ENCODE results near the gene DDIT3. TPM values are rescaled to one million over a fixed set of nuclear protein-coding genes. Genes with fewer than 3 reads are reported as not detected.

Gene DDIT3
- total and polyA plus RNA-seq, 4 donors: 31.0 to 74.7 (median 51.4) TPM

- Histone ChIP-seq H3K27ac (ENCODE audit: low read depth in 1 of 2, low read length in 1 of 2) (no peak overlapping the region), H3K9ac (ENCODE audit: insufficient read depth in 1 of 2, low read length in 2 of 2) (no peak overlapping the region), H3K27me3 (ENCODE audit: control insufficient read depth in 3 of 3, insufficient read depth in 3 of 3, low read length in 2 of 3) (peaks cover 0 to 53% (median 39%) of the 10 kb centered on the region in 3 donors), H3K4me1 (ENCODE audit: control insufficient read depth in 5 of 5, insufficient read depth in 5 of 5, low read length in 5 of 5) (peaks cover 0 to 17% (median 0%) of the 10 kb centered on the region in 5 donors), H3K36me3 (ENCODE audit: control insufficient read depth in 4 of 4, insufficient read depth in 4 of 4, low read length in 4 of 4) (peaks cover 0 to 9% (median 0%) of the 10 kb centered on the region in 4 donors), H3K4me3 (no peak overlapping the region), H3K9me3 (ENCODE audit: control insufficient read depth in 4 of 4, insufficient read depth in 3 of 4, low read length in 3 of 4) (no peaks in the 10 kb centered on the region)
- DNase-seq (no peak), ATAC-seq (ENCODE audit: insufficient read depth, low FRiP score) (no peak)
- TF ChIP-seq, protein P1, sequence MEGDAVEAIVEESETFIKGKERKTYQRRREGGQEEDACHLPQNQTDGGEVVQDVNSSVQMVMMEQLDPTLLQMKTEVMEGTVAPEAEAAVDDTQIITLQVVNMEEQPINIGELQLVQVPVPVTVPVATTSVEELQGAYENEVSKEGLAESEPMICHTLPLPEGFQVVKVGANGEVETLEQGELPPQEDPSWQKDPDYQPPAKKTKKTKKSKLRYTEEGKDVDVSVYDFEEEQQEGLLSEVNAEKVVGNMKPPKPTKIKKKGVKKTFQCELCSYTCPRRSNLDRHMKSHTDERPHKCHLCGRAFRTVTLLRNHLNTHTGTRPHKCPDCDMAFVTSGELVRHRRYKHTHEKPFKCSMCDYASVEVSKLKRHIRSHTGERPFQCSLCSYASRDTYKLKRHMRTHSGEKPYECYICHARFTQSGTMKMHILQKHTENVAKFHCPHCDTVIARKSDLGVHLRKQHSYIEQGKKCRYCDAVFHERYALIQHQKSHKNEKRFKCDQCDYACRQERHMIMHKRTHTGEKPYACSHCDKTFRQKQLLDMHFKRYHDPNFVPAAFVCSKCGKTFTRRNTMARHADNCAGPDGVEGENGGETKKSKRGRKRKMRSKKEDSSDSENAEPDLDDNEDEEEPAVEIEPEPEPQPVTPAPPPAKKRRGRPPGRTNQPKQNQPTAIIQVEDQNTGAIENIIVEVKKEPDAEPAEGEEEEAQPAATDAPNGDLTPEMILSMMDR (IDR thresholded peaks at IDR 0.05; ENCODE audit: control extremely low read depth, extremely low read depth): no peak
- WGBS, 2 donors: 73 to 80% methylated on average over 7 of the region's 7 CpGs
Measured at GRCh38 chr12:57474862-57475261, 45.5 kb downstream of the DDIT3 start.

GRCh38 chr12:57474430-57474829 lies 45.9 kb downstream of the DDIT3 start:
- TF ChIP-seq, protein P1 (IDR thresholded peaks at IDR 0.05; ENCODE audit: control extremely low read depth, extremely low read depth): no peak
- 75 to 78% methylated on average over 8 of the region's 8 CpGs for WGBS, 2 donors
- Histone ChIP-seq H3K27ac (ENCODE audit: low read depth in 1 of 2, low read length in 1 of 2) (no peak overlapping the region), H3K27me3 (ENCODE audit: control insufficient read depth in 3 of 3, insufficient read depth in 3 of 3, low read length in 2 of 3) (peaks cover 0 to 51% (median 39%) of the 10 kb centered on the region in 3 donors), H3K4me3 (no peak overlapping the region), H3K36me3 (ENCODE audit: control insufficient read depth in 4 of 4, insufficient read depth in 4 of 4, low read length in 4 of 4) (peaks cover 0 to 13% (median under 1%) of the 10 kb centered on the region in 4 donors), H3K4me1 (ENCODE audit: control insufficient read depth in 5 of 5, insufficient read depth in 5 of 5, low read length in 5 of 5) (peaks cover 0 to 17% (median 0%) of the 10 kb centered on the region in 5 donors), H3K9me3 (ENCODE audit: control insufficient read depth in 4 of 4, insufficient read depth in 3 of 4, low read length in 3 of 4) (no peaks in the 10 kb centered on the region), H3K9ac (ENCODE audit: insufficient read depth in 1 of 2, low read length in 2 of 2) (no peak overlapping the region)
- ATAC-seq (ENCODE audit: insufficient read depth, low FRiP score) (no peak), DNase-seq (no peak)

DNA sequence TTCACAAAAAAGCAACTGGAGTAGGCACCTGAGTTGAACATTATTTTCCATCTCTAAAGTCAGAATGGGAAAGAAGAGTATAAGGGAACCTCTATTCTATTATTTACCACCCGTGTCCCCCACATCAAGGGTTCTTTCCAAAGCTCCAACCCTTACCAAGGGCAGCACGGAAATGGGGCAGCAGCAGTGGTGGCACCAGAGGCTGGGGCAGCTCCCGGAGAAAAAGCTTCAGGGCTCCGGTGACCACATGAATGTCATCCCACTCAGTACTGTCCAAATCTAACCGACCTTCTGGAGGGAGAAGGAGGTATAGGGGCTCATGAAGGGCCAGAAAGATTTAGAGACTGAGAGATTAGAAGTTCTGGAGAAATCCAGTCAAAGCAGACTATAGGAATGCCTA lies 46.4 kb downstream of the DDIT3 start:
- Histone ChIP-seq H3K4me3 (no peak overlapping the region), H3K36me3 (ENCODE audit: control insufficient read depth in 4 of 4, insufficient read depth in 4 of 4, low read length in 4 of 4) (peaks cover 0 to 18% (median 3%) of the 10 kb centered on the region in 4 donors), H3K27ac (ENCODE audit: low read depth in 1 of 2, low read length in 1 of 2) (no peak overlapping the region), H3K9ac (ENCODE audit: insufficient read depth in 1 of 2, low read length in 2 of 2) (no peak overlapping the region), H3K4me1 (ENCODE audit: control insufficient read depth in 5 of 5, insufficient read depth in 5 of 5, low read length in 5 of 5) (peaks cover 0 to 17% (median 0%) of the 10 kb centered on the region in 5 donors), H3K27me3 (ENCODE audit: control insufficient read depth in 3 of 3, insufficient read depth in 3 of 3, low read length in 2 of 3) (peaks cover 0 to 48% (median 39%) of the 10 kb centered on the region in 3 donors), H3K9me3 (ENCODE audit: control insufficient read depth in 4 of 4, insufficient read depth in 3 of 4, low read length in 3 of 4) (no peaks in the 10 kb centered on the region)
- TF ChIP-seq, protein P1 (IDR thresholded peaks at IDR 0.05; ENCODE audit: control extremely low read depth, extremely low read depth): no peak
- 90 to 92% methylated on average over 5 of the region's 5 CpGs for WGBS, 2 donors
- DNase-seq: no peak
- ATAC-seq (ENCODE audit: insufficient read depth, low FRiP score): no peak

DNA sequence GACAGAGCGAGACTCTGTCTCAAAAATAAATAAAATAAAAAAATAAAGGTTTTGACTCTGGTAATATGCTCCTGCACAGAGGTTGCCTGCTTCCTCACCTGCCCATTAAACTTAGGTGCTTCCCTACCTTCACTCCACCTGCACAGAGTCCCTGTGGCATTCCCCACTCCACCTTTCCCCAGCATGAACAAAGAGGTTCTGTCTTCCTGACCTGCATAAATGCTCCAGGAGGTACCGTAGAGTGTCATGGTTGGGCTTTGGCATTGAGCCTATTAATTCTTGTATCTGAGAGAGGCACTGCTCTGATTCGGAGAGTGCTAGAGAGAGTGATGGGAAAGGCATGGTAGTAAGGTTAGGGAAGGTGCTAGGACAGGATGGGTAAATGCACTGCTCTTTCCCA lies 46.9 kb downstream of the DDIT3 start:
- 70 to 79% methylated on average over 3 of the region's 3 CpGs for WGBS, 2 donors
- peaks cover 0 to 17% (median 0%) of the 10 kb centered on the region in 5 donors for H3K4me1 ChIP-seq (ENCODE audit: control insufficient read depth in 5 of 5, insufficient read depth in 5 of 5, low read length in 5 of 5)

More for the DNA sequence above, 46.9 kb downstream of the DDIT3 start:
- H3K9me3 ChIP-seq (ENCODE audit: control insufficient read depth in 4 of 4, insufficient read depth in 3 of 4, low read length in 3 of 4): no peaks in the 10 kb centered on the region
- no peak overlapping the region for H3K9ac ChIP-seq (ENCODE audit: insufficient read depth in 1 of 2, low read length in 2 of 2)
- H3K27ac ChIP-seq (ENCODE audit: low read depth in 1 of 2, low read length in 1 of 2): no peak overlapping the region
- no peak for DNase-seq
- H3K36me3 ChIP-seq (ENCODE audit: control insufficient read depth in 4 of 4, insufficient read depth in 4 of 4, low read length in 4 of 4): peaks cover 0 to 19% (median 4%) of the 10 kb centered on the region in 4 donors
- H3K27me3 ChIP-seq (ENCODE audit: control insufficient read depth in 3 of 3, insufficient read depth in 3 of 3, low read length in 2 of 3): peaks cover 0 to 45% (median 39%) of the 10 kb centered on the region in 3 donors
- TF ChIP-seq, protein P1 (IDR thresholded peaks at IDR 0.05; ENCODE audit: control extremely low read depth, extremely low read depth): no peak
- no peak for ATAC-seq (ENCODE audit: insufficient read depth, low FRiP score)
- H3K4me3 ChIP-seq: no peak overlapping the region

Data from lung (tissue), 12 donors.